Epithelial cell of esophagus (primary cell): ENCODE data around the gene RAP1GDS1.
A peak's percentile ranks its signal among the peaks of the same experiment; 100 is the strongest.

Source experiments
- DNase-seq: peaks from one replicate; pipeline ENCODE4 v3.0.0; 2010; ENCODE audit warnings: low read depth
- H3K4me3 ChIP-seq: 2 replicates; pipeline ENCODE4 v1.5.1; 2011; ENCODE audit warnings: mild to moderate bottlenecking, low read length, control low read depth
- CTCF ChIP-seq: IDR thresholded peaks from 2 replicates; pipeline ENCODE4 v1.5.1; 2011; ENCODE audit warnings: low read depth, mild to moderate bottlenecking, low read length, control low read depth, inconsistent platforms; ENCODE audit not compliant: insufficient read depth; ENCODE audit errors: missing control alignments

Gene RAP1GDS1

GRCh38 chr4:98466868-98467599 is 205.8 kb downstream of the RAP1GDS1 start:
- no peak overlapping the region for H3K4me3 ChIP-seq
- TF ChIP-seq CTCF: no peak
- peak; percentile 58 for DNase-seq

- peak overlapping the region; percentile 50 for H3K4me3 ChIP-seq
- peak; percentile 81 for TF ChIP-seq CTCF
- peak; percentile 92 for DNase-seq
Measured at GRCh38 chr4:98467627-98468072, 206.5 kb downstream of the RAP1GDS1 start.

GRCh38 chr4:98468709-98469108 is 207.5 kb downstream of the RAP1GDS1 start:
- no peak for TF ChIP-seq CTCF
- DNase-seq: no peak
- H3K4me3 ChIP-seq: no peak overlapping the region

- no peak for DNase-seq
- TF ChIP-seq CTCF: no peak
- H3K4me3 ChIP-seq: no peak overlapping the region
Measured at GRCh38 chr4:98469771-98470170, 208.6 kb downstream of the RAP1GDS1 start.

GRCh38 chr4:98470366-98470765 is 209.2 kb downstream of the RAP1GDS1 start:
- TF ChIP-seq CTCF: no peak
- H3K4me3 ChIP-seq: no peak overlapping the region
- no peak for DNase-seq

GRCh38 chr4:98470831-98471230 is 209.6 kb downstream of the RAP1GDS1 start:
- no peak for DNase-seq
- no peak overlapping the region for H3K4me3 ChIP-seq
- no peak for TF ChIP-seq CTCF

GRCh38 chr4:98473046-98473445 is 211.9 kb downstream of the RAP1GDS1 start:
- peak; percentile 92 for DNase-seq
- no peak for TF ChIP-seq CTCF
- H3K4me3 ChIP-seq: no peak overlapping the region
